ENCODE measurements around the gene PPT1. TPM values are rescaled to one million over a fixed set of nuclear protein-coding genes. Genes with fewer than 3 reads are reported as not detected.

Gene PPT1
- total and polyA plus RNA-seq, 2 of the 4 experiments (the other 2 are of a cell fraction): 22.7 to 55.4 TPM

DNA sequence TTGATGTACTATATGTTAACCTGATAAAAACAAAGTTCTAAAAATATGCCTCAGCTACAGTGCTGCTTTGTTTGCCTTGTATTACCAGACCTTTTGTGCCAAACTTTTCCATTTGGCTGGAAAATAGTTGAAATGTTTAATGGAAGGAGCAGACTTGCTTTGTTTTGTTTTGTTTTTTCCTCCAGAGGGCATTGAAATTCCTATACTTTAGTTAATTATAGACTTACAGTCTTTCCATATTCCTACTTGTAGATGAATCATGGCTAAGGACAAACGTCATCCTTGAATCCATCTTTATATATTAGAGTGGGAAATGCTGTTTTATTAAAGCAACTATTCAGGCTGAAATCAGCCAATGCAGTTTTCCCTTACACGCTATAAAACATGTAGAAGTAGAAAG is 49.8 kb downstream of the PPT1 start:
- no peak overlapping the region for H3K23ac ChIP-seq (ENCODE audit: low read depth, low read length)
- no peak overlapping the region for H4K5ac ChIP-seq (ENCODE audit: low read depth, low read length)
- H3K36me3 ChIP-seq (ENCODE audit: control insufficient read depth, insufficient read depth, low read length): peaks cover 15% of the 10 kb centered on the region
- H3K4me1 ChIP-seq (ENCODE audit: control insufficient read depth, insufficient read depth, low read length): peaks cover 10% of the 10 kb centered on the region; the same call in 1 of the 2 replicates
- peaks cover 21% of the 10 kb centered on the region for H3K9me1 ChIP-seq (ENCODE audit: insufficient read depth, low read length)
- H2BK5ac ChIP-seq (ENCODE audit: low read depth, low read length, poor library complexity, severe bottlenecking): no peak overlapping the region
- in situ Hi-C loops (cut with MboI; ENCODE audit: low sequenced_read_pairs) (no loop called here), dilution Hi-C loops (cut with HindIII; ENCODE audit: low sequenced_read_pairs, unreplicated experiment) (no loop called here), intact Hi-C loops (cut with micrococcal nuclease) (no loop called here)
- no peak overlapping the region for H2AK9ac ChIP-seq (replicated peaks; ENCODE audit: low read depth, low read length, poor library complexity)
- POLR2A ChIA-PET (ENCODE audit: unreplicated experiment): no interaction called here
- no peak overlapping the region for H3K9ac ChIP-seq (ENCODE audit: low read depth, low read length)
- DNase-seq (no peak), ATAC-seq (ENCODE audit: low read depth) (no peak)
- H2AK5ac ChIP-seq (ENCODE audit: low read depth, low read length): no peak overlapping the region
- H3K9me3 ChIP-seq (ENCODE audit: control insufficient read depth, insufficient read depth, low read length): no peaks in the 10 kb centered on the region
- H3K4ac ChIP-seq (ENCODE audit: low read depth, low read length): no peak overlapping the region
- H3K56ac ChIP-seq (ENCODE audit: extremely low read depth, insufficient read depth, low read length): no peak overlapping the region
- no peak overlapping the region for H2BK15ac ChIP-seq (ENCODE audit: low read depth, low read length)
- CTCF ChIA-PET: interaction anchor here (0.6 to 1.0 kb wide), 3 partner anchors 9 to 504 kb away, joined by 3 to 5 read pairs (median 4); no protein-coding TSS in a partner anchor
- no peak overlapping the region for H2AFZ ChIP-seq (replicated peaks; ENCODE audit: low read length, poor library complexity)
- no CpG with 5 or more reads among the region's 2 CpGs for WGBS, 2 experiments (ENCODE audit: extremely low coverage in 2 of 2, insufficient read length in 1 of 2)
- H2BK120ac ChIP-seq (ENCODE audit: low read depth, low read length): no peak overlapping the region
- no peak overlapping the region for H3K4me3 ChIP-seq (ENCODE audit: insufficient read depth, low read depth, low read length)
- H3K27me3 ChIP-seq (ENCODE audit: control insufficient read depth, insufficient read depth, low read length): no peaks in the 10 kb centered on the region
- TF ChIP-seq MXI1 (IDR thresholded peaks at IDR 0.05; ENCODE audit: borderline replicate concordance, low read depth, low read length) (no peak), CEBPB (IDR thresholded peaks at IDR 0.05; ENCODE audit: low read depth, low read length) (no peak), RFX5 (IDR thresholded peaks at IDR 0.05; ENCODE audit: low read depth, low read length) (no peak), MAFK (IDR thresholded peaks at IDR 0.05; ENCODE audit: low read depth, low read length) (no peak), NFE2L2 (IDR thresholded peaks at IDR 0.05; ENCODE audit: low read depth, low read length) (no peak), POLR2A (IDR thresholded peaks at IDR 0.05; ENCODE audit: low read depth, low read length) (no peak), RCOR1 (IDR thresholded peaks at IDR 0.05; ENCODE audit: insufficient replicate concordance, low read length) (no peak), MAZ (IDR thresholded peaks at IDR 0.05; ENCODE audit: borderline replicate concordance, low read depth, low read length) (no peak), RAD21 (IDR thresholded peaks at IDR 0.05; ENCODE audit: low read length) (no peak), CHD1 (IDR thresholded peaks at IDR 0.05; ENCODE audit: low read depth, low read length) (no peak), SMC3 (IDR thresholded peaks at IDR 0.05; ENCODE audit: low read depth, low read length) (no peak), BHLHE40 (IDR thresholded peaks at IDR 0.05; ENCODE audit: low read depth, low read length) (no peak), FOS (IDR thresholded peaks at IDR 0.05; ENCODE audit: low read depth, low read length) (no peak)
- TF ChIP-seq, protein P1, sequence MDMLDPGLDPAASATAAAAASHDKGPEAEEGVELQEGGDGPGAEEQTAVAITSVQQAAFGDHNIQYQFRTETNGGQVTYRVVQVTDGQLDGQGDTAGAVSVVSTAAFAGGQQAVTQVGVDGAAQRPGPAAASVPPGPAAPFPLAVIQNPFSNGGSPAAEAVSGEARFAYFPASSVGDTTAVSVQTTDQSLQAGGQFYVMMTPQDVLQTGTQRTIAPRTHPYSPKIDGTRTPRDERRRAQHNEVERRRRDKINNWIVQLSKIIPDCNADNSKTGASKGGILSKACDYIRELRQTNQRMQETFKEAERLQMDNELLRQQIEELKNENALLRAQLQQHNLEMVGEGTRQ (IDR thresholded peaks at IDR 0.05; ENCODE audit: low read depth, low read length): no peak
- TF ChIP-seq, protein P2, sequence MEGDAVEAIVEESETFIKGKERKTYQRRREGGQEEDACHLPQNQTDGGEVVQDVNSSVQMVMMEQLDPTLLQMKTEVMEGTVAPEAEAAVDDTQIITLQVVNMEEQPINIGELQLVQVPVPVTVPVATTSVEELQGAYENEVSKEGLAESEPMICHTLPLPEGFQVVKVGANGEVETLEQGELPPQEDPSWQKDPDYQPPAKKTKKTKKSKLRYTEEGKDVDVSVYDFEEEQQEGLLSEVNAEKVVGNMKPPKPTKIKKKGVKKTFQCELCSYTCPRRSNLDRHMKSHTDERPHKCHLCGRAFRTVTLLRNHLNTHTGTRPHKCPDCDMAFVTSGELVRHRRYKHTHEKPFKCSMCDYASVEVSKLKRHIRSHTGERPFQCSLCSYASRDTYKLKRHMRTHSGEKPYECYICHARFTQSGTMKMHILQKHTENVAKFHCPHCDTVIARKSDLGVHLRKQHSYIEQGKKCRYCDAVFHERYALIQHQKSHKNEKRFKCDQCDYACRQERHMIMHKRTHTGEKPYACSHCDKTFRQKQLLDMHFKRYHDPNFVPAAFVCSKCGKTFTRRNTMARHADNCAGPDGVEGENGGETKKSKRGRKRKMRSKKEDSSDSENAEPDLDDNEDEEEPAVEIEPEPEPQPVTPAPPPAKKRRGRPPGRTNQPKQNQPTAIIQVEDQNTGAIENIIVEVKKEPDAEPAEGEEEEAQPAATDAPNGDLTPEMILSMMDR (conservative IDR thresholded peaks at IDR 0.05; ENCODE audit: low read depth, low read length): no peak
- TF ChIP-seq, protein P3, sequence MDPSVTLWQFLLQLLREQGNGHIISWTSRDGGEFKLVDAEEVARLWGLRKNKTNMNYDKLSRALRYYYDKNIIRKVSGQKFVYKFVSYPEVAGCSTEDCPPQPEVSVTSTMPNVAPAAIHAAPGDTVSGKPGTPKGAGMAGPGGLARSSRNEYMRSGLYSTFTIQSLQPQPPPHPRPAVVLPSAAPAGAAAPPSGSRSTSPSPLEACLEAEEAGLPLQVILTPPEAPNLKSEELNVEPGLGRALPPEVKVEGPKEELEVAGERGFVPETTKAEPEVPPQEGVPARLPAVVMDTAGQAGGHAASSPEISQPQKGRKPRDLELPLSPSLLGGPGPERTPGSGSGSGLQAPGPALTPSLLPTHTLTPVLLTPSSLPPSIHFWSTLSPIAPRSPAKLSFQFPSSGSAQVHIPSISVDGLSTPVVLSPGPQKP (IDR thresholded peaks at IDR 0.05; ENCODE audit: borderline replicate concordance, low read depth, low read length): no peak
- no peak overlapping the region for H4K8ac ChIP-seq (ENCODE audit: low read depth in 2 of 2, low read length in 2 of 2)
- no peak overlapping the region for H2BK20ac ChIP-seq (ENCODE audit: low read depth, low read length)
- BruUV-seq (replicated peaks): no TSS peak
- no peak overlapping the region for H4K91ac ChIP-seq (ENCODE audit: insufficient read depth, low read depth, low read length)
- H3K79me1 ChIP-seq (ENCODE audit: low read depth in 1 of 2, low read length in 2 of 2): peaks cover 3 to 51% of the 10 kb centered on the region in 2 experiments; a peak in 2 of 4 replicates
- H3K4me2 ChIP-seq (ENCODE audit: low read depth, low read length): no peak overlapping the region
- H3K27ac ChIP-seq (ENCODE audit: insufficient read depth, low read length): no peak overlapping the region
- no peak overlapping the region for H3K14ac ChIP-seq (replicated peaks; ENCODE audit: low read depth, low read length)
- H3K18ac ChIP-seq (ENCODE audit: low read depth, low read length): no peak overlapping the region
- peaks cover 95% of the 10 kb centered on the region for H4K20me1 ChIP-seq (ENCODE audit: insufficient read depth, low read length)
